H9 (cell line): ENCODE measurements around the gene SERPINB8. TPM values are rescaled to one million over a fixed set of nuclear protein-coding genes. Genes with fewer than 3 reads are reported as not detected.
"Not testable (repeated sequence)": the region's sequence is repeated elsewhere in the genome, so short reads cannot be mapped to it uniquely, and the experiment has no call there.

Experiments used
- DNase-seq: peaks from one replicate; pipeline ENCODE4 v3.0.0-alpha.2; 2017
- H2AFZ ChIP-seq: one replicate; pipeline ENCODE4 v1.6.1; 2013; ENCODE audit warnings: mild to moderate bottlenecking, low read length, control low read depth, moderate library complexity
- H2AK5ac ChIP-seq: 2 replicates; pipeline ENCODE4 v1.6.1; 2013; ENCODE audit warnings: low read length, control low read depth, mixed read lengths; ENCODE audit not compliant: insufficient read length
- H2BK120ac ChIP-seq: one replicate; pipeline ENCODE4 v1.6.1; 2013; ENCODE audit warnings: low read depth, mild to moderate bottlenecking, low read length, control low read depth, inconsistent platforms; ENCODE audit not compliant: poor library complexity, severe bottlenecking
- H2BK12ac ChIP-seq: 2 replicates; pipeline ENCODE4 v1.6.1; 2013; ENCODE audit warnings: low read length, control low read depth, mixed read lengths, low read depth; ENCODE audit not compliant: insufficient read length
- H2BK15ac ChIP-seq: 2 replicates; pipeline ENCODE4 v1.6.1; 2013; ENCODE audit warnings: low read depth, low read length, control low read depth
- H2BK20ac ChIP-seq: one replicate; pipeline ENCODE4 v1.6.1; 2013; ENCODE audit warnings: low read depth, mild to moderate bottlenecking, low read length, control low read depth, inconsistent platforms; ENCODE audit not compliant: poor library complexity, severe bottlenecking
- H2BK5ac ChIP-seq: 2 replicates; pipeline ENCODE4 v1.6.1; 2013; ENCODE audit warnings: low read length, control low read depth, mixed read lengths; ENCODE audit not compliant: insufficient read length
- H3K14ac ChIP-seq: 2 replicates; pipeline ENCODE4 v1.6.1; 2013; ENCODE audit warnings: low read length, control low read depth; ENCODE audit not compliant: insufficient read depth
- H3K18ac ChIP-seq: 2 replicates; pipeline ENCODE4 v1.6.1; 2013; ENCODE audit warnings: low read depth, mild to moderate bottlenecking, mixed read lengths, low read length, control low read depth; ENCODE audit not compliant: insufficient read length
- H3K23ac ChIP-seq: 2 replicates; pipeline ENCODE4 v1.6.1; 2013; ENCODE audit warnings: low read length, control low read depth, mixed read lengths, low read depth; ENCODE audit not compliant: insufficient read length
- H3K23me2 ChIP-seq: 2 replicates; pipeline ENCODE4 v1.6.1; 2013; ENCODE audit warnings: low read depth, mild to moderate bottlenecking, mixed read lengths, low read length, control low read depth; ENCODE audit not compliant: insufficient read length, poor library complexity, severe bottlenecking
- H3K27ac ChIP-seq: 2 replicates; pipeline ENCODE4 v1.5.1; 2013; ENCODE audit warnings: low read length, control low read depth, mixed read lengths, low read depth; ENCODE audit not compliant: insufficient read length
- H3K27me3 ChIP-seq: 2 replicates; pipeline ENCODE4 v1.6.1; 2013; ENCODE audit warnings: low read length, control low read depth, inconsistent platforms; ENCODE audit not compliant: insufficient read depth
- H3K4ac ChIP-seq: 2 replicates; pipeline ENCODE4 v1.6.1; 2013; ENCODE audit warnings: low read depth, mild to moderate bottlenecking, control low read depth, inconsistent platforms, low read length, moderate library complexity
- H3K4me1 ChIP-seq: 2 replicates; pipeline ENCODE4 v1.6.1; 2013; ENCODE audit warnings: low read length, control low read depth, inconsistent platforms; ENCODE audit not compliant: insufficient read depth
- H3K4me2 ChIP-seq: 2 replicates; pipeline ENCODE4 v1.6.1; 2013; ENCODE audit warnings: low read length, control low read depth, mixed read lengths; ENCODE audit not compliant: insufficient read length, insufficient read depth
- H3K56ac ChIP-seq: 2 replicates; pipeline ENCODE4 v1.6.1; 2013; ENCODE audit warnings: low read depth, mild to moderate bottlenecking, mixed read lengths, low read length, control low read depth; ENCODE audit not compliant: insufficient read length
- H3K79me1 ChIP-seq: 2 replicates; pipeline ENCODE4 v1.6.1; 2013; ENCODE audit warnings: low read depth, mild to moderate bottlenecking, moderate library complexity, low read length, control low read depth, inconsistent platforms; ENCODE audit not compliant: insufficient read depth, poor library complexity, severe bottlenecking
- H3K79me2 ChIP-seq: 2 replicates; pipeline ENCODE4 v1.6.1; 2013; ENCODE audit warnings: low read length, control low read depth, inconsistent platforms; ENCODE audit not compliant: insufficient read depth
- H3K9ac ChIP-seq: 2 replicates; pipeline ENCODE4 v1.6.1; 2013; ENCODE audit warnings: low read length, control low read depth, mixed read lengths; ENCODE audit not compliant: insufficient read length; ENCODE audit errors: extremely low read depth
- H3K9me3 ChIP-seq: one replicate; pipeline ENCODE4 v1.6.1; 2013; ENCODE audit warnings: low read depth, low read length, inconsistent platforms; ENCODE audit not compliant: control insufficient read depth
- H3T11ph ChIP-seq: one replicate; pipeline ENCODE4 v1.6.1; 2013; ENCODE audit warnings: mild to moderate bottlenecking, low read length, control low read depth, inconsistent platforms
- H4K20me1 ChIP-seq: one replicate; pipeline ENCODE4 v1.6.1; 2013; ENCODE audit not compliant: control insufficient read depth, insufficient read length, insufficient read depth
- H4K5ac ChIP-seq: 2 replicates; pipeline ENCODE4 v1.6.1; 2013; ENCODE audit warnings: low read depth, mild to moderate bottlenecking, mixed read lengths, low read length, control low read depth; ENCODE audit not compliant: insufficient read length
- H4K8ac ChIP-seq: replicated peaks from 2 replicates; pipeline ENCODE4 v1.6.1; 2013; ENCODE audit warnings: low read length, control low read depth, mixed read lengths, low read depth; ENCODE audit not compliant: insufficient read length
- H4K91ac ChIP-seq: 2 replicates; pipeline ENCODE4 v1.6.1; 2013; ENCODE audit warnings: low read depth, mild to moderate bottlenecking, moderate library complexity, mixed read lengths, low read length, control low read depth; ENCODE audit not compliant: insufficient read length
- H3K27ac Mint-ChIP-seq, 3 experiments: 2 replicates in 2 of 3; 3 replicates in 1 of 3; pipeline ENCODE4 v1.8.0; 2020 to 2021; ENCODE audit warnings: mixed read lengths in 3 of 3, mild to moderate bottlenecking in 1 of 3, moderate library complexity in 1 of 3
- H3K27me3 Mint-ChIP-seq: 2 replicates; pipeline ENCODE4 v1.8.0; 2021; ENCODE audit warnings: low read depth, mild to moderate bottlenecking, moderate library complexity, mixed read lengths
- H3K36me3 Mint-ChIP-seq, 3 experiments: 2 replicates in 2 of 3; 3 replicates in 1 of 3; pipeline ENCODE4 v1.8.0; 2020 to 2021; ENCODE audit warnings: low read depth in 3 of 3, mixed read lengths in 3 of 3; ENCODE audit not compliant: insufficient read depth in 1 of 3
- H3K4me1 Mint-ChIP-seq, 2 experiments: 2 replicates each; pipeline ENCODE4 v1.8.0; 2020; ENCODE audit warnings: mixed read lengths in 2 of 2
- H3K4me3 Mint-ChIP-seq, 2 experiments: 2 replicates in 1 of 2; 3 replicates in 1 of 2; pipeline ENCODE4 v1.8.0; 2020 to 2021; ENCODE audit warnings: mild to moderate bottlenecking in 2 of 2, mixed read lengths in 2 of 2, moderate library complexity in 1 of 2
- H3K9me3 Mint-ChIP-seq, 2 experiments: 2 replicates in 1 of 2; 3 replicates in 1 of 2; pipeline ENCODE4 v1.8.0; 2020; ENCODE audit warnings: mild to moderate bottlenecking in 2 of 2, mixed read lengths in 2 of 2, moderate library complexity in 1 of 2
- WGBS: extraction: QIAGEN DNeasy Blood & Tissue Kit; methylation state at CpG from one replicate; pipeline ENCODE4 v1.1.7; 2013; ENCODE audit warnings: missing lambda C conversion rate, low lambda C conversion rate, mixed read lengths; ENCODE audit not compliant: insufficient read length; ENCODE audit errors: extremely low coverage; 5-methylcytosine and 5-hydroxymethylcytosine counted together
- total RNA-seq: library from RNA; stranded (reverse); gene quantifications from 2 replicates; pipeline ENCODE4 v1.2.1, GENCODE V29; 2021
- TF ChIP-seq, protein P1 (sequence below): fragments of 200-600 bp; sonication (generic); conservative IDR thresholded peaks from 3 replicates; pipeline ENCODE4 v1.8.0; 2021; ENCODE audit warnings: antibody characterized with exemption, mild to moderate bottlenecking

The SERPINB8 gene
- total RNA-seq, 1 experiment from 2014 or later, result 2.1 TPM

DNA sequence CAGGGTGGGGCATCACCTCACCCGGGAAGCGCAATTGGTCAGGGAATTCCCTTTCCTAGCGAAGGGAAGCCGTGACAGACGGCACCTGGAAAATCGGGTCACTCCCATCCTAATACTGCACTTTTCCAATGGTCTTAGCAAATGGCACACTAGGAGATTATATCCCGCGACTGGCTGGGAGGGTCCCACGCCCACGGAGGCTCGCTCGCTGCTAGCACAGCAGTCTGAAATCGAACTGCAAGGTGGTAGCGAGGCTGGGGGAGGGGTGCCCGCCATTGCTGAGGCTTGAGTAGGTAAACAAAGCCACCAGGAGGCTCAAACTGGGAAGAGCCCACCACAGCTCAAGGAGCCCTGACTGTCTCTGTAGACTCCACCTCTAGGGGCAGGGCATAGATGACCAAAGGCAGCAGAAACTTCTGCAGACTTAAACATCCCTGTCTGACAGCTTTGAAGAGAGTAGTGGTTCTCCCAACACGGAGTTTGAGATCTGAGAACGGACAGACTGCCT, 29.3 kb upstream of the SERPINB8 start:
- H2BK12ac ChIP-seq, H4K91ac ChIP-seq, H4K20me1 ChIP-seq, H3K9me3 Mint-ChIP-seq, H3K9me3 ChIP-seq, H3K79me1 ChIP-seq, H3K27me3 ChIP-seq, H3K23me2 ChIP-seq, H3K27ac ChIP-seq, H3K23ac ChIP-seq, H3K36me3 Mint-ChIP-seq, H4K5ac ChIP-seq, H3K4me3 Mint-ChIP-seq, H3T11ph ChIP-seq, H2AFZ ChIP-seq, H2BK5ac ChIP-seq, H3K4ac ChIP-seq, H2BK20ac ChIP-seq, H3K4me1 ChIP-seq, H3K27ac Mint-ChIP-seq, H3K56ac ChIP-seq, H2BK15ac ChIP-seq, H3K9ac ChIP-seq, H4K8ac ChIP-seq, H3K79me2 ChIP-seq, H2AK5ac ChIP-seq, H3K14ac ChIP-seq, H3K4me2 ChIP-seq, H3K4me1 Mint-ChIP-seq, H2BK120ac ChIP-seq: not testable (repeated sequence)
- WGBS, result no CpG with 5 or more reads among the region's 17 CpGs
- H3K18ac ChIP-seq, result peak overlapping the region; percentile 15
- peak; percentile 59 for DNase-seq
- TF ChIP-seq, protein P1, sequence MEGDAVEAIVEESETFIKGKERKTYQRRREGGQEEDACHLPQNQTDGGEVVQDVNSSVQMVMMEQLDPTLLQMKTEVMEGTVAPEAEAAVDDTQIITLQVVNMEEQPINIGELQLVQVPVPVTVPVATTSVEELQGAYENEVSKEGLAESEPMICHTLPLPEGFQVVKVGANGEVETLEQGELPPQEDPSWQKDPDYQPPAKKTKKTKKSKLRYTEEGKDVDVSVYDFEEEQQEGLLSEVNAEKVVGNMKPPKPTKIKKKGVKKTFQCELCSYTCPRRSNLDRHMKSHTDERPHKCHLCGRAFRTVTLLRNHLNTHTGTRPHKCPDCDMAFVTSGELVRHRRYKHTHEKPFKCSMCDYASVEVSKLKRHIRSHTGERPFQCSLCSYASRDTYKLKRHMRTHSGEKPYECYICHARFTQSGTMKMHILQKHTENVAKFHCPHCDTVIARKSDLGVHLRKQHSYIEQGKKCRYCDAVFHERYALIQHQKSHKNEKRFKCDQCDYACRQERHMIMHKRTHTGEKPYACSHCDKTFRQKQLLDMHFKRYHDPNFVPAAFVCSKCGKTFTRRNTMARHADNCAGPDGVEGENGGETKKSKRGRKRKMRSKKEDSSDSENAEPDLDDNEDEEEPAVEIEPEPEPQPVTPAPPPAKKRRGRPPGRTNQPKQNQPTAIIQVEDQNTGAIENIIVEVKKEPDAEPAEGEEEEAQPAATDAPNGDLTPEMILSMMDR, result peak; percentile 18; the same call in 2 of the 3 replicates
- H3K27me3 Mint-ChIP-seq, result peaks cover 30% of the 10 kb centered on the region
